Stomach (tissue), 4 donors: ENCODE measurements around the gene CYB5B.

Experiments
- EP300 ChIP-seq: sonication (generic); formaldehyde crosslinking; IDR thresholded peaks from one replicate; pipeline ENCODE4 v1.6.1; 2017; ENCODE audit warnings: antibody characterized with exemption
- POLR2A ChIP-seq, 4 donors: fragments of 450-650 bp; IDR thresholded peaks; one replicate each; pipeline ENCODE4 v1.6.1; 2016; ENCODE audit warnings: antibody characterized with exemption in 4 of 4, control low read depth in 2 of 4, mild to moderate bottlenecking in 1 of 4, moderate library complexity in 1 of 4
- POLR2AphosphoS5 ChIP-seq, 3 donors: sonication (generic); formaldehyde crosslinking; IDR thresholded peaks; one replicate each; pipeline ENCODE4 v1.6.1; 2016; ENCODE audit warnings: antibody characterized with exemption in 3 of 3
- TF ChIP-seq, protein P1 (sequence below), 7 experiments: fragments of 450-650 bp in 4 of 7; fragments of 200-600 bp in 3 of 7; sonication (generic) in 3 of 7; IDR thresholded peaks; one replicate each; pipeline ENCODE4 v1.5.1; 2016 to 2019; ENCODE audit warnings: antibody characterized with exemption in 7 of 7, control low read depth in 2 of 7, mild to moderate bottlenecking in 1 of 7

- TF ChIP-seq, protein P1, sequence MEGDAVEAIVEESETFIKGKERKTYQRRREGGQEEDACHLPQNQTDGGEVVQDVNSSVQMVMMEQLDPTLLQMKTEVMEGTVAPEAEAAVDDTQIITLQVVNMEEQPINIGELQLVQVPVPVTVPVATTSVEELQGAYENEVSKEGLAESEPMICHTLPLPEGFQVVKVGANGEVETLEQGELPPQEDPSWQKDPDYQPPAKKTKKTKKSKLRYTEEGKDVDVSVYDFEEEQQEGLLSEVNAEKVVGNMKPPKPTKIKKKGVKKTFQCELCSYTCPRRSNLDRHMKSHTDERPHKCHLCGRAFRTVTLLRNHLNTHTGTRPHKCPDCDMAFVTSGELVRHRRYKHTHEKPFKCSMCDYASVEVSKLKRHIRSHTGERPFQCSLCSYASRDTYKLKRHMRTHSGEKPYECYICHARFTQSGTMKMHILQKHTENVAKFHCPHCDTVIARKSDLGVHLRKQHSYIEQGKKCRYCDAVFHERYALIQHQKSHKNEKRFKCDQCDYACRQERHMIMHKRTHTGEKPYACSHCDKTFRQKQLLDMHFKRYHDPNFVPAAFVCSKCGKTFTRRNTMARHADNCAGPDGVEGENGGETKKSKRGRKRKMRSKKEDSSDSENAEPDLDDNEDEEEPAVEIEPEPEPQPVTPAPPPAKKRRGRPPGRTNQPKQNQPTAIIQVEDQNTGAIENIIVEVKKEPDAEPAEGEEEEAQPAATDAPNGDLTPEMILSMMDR (IDR thresholded peaks at IDR 0.05): no peak
- TF ChIP-seq POLR2A (IDR thresholded peaks at IDR 0.05): no peak
- no peak for TF ChIP-seq POLR2AphosphoS5 (IDR thresholded peaks at IDR 0.05)
- no peak for TF ChIP-seq EP300
These were observed 14.0 kb downstream of the CYB5B start for GRCh38 chr16:69438465-69438864.
